ENCODE data around the gene ANGPT4. TPM values are rescaled to one million over a fixed set of nuclear protein-coding genes. Genes with fewer than 3 reads are reported as not detected.

Gene ANGPT4
- total RNA-seq, 2 experiments from 2014 or later = not detected

Other genes starting within 250 kb of the ANGPT4 start
- not detected for gene SCRT2, start 240.5 kb downstream of the ANGPT4 start, total RNA-seq
- not detected for gene SLC52A3, start 147.8 kb downstream of the ANGPT4 start, total RNA-seq
- gene FAM110A, start 82.6 kb downstream of the ANGPT4 start, total RNA-seq = 10 to 100 TPM; 18.0 to 20.1 TPM
- not detected for gene RSPO4, start 86.0 kb upstream of the ANGPT4 start, total RNA-seq
- 100 to 1,000 TPM; 140 to 149 TPM for gene PSMF1, start 202.3 kb upstream of the ANGPT4 start, total RNA-seq

All from activated CD4-positive, alpha-beta memory T cell treated with anti-CD3 and anti-CD28 coated beads for 36 hours (primary cell).